WTC11 (cell line): ENCODE results near the gene DGCR8. TPM values are rescaled to one million over a fixed set of nuclear protein-coding genes. Genes with fewer than 3 reads are reported as not detected.

Source experiments
- ATAC-seq: fragments of 200-7000 bp; cut with Tn5 transposase; 2 replicates; pipeline ENCODE4 v1.10.0; 2021; ENCODE audit warnings: mild to moderate bottlenecking, moderate library complexity
- CTCF ChIA-PET: fragments of 300-600 bp; sonication (Branson Sonifier 250); formaldehyde crosslinking; loops from one replicate; lab custom pipeline; 2021; ENCODE audit warnings: antibody characterized with exemption; lab: Charles Lee
- POLR2A ChIA-PET: fragments of 350-600 bp; sonication (Branson Sonifier 250); formaldehyde crosslinking; loops from one replicate; lab custom pipeline; 2021; ENCODE audit warnings: antibody characterized with exemption; lab: Charles Lee
- DNase-seq: peaks from one replicate; pipeline ENCODE4 v3.0.0; 2021; ENCODE audit warnings: low spot score
- H3K27ac Mint-ChIP-seq: 2 replicates; pipeline ENCODE4 v1.8.0; 2021; ENCODE audit warnings: mixed read lengths
- H3K27me3 Mint-ChIP-seq: 2 replicates; pipeline ENCODE4 v1.8.0; 2021; ENCODE audit warnings: low read depth, mild to moderate bottlenecking, moderate library complexity, mixed read lengths
- H3K36me3 Mint-ChIP-seq: 2 replicates; pipeline ENCODE4 v1.8.0; 2021; ENCODE audit warnings: mixed read lengths
- H3K4me1 Mint-ChIP-seq: 2 replicates; pipeline ENCODE4 v1.8.0; 2022; ENCODE audit warnings: mixed read lengths
- H3K4me3 Mint-ChIP-seq: 2 replicates; pipeline ENCODE4 v1.8.0; 2021; ENCODE audit warnings: mild to moderate bottlenecking, moderate library complexity, mixed read lengths
- H3K9me3 Mint-ChIP-seq: 2 replicates; pipeline ENCODE4 v1.8.0; 2021; ENCODE audit warnings: mixed read lengths
- AFF4 ChIP-seq: sonication (generic); formaldehyde crosslinking; IDR thresholded peaks from 2 replicates; pipeline ENCODE4 v1.8.1; 2023; ENCODE audit warnings: mild to moderate bottlenecking, missing genetic modification reagents, borderline replicate concordance
- ETV6 ChIP-seq: sonication (generic); formaldehyde crosslinking; IDR thresholded peaks from 2 replicates; pipeline ENCODE4 v1.8.1; 2022; ENCODE audit warnings: mild to moderate bottlenecking, missing genetic modification reagents
- JUN ChIP-seq: sonication (generic); formaldehyde crosslinking; IDR thresholded peaks from 2 replicates; pipeline ENCODE4 v1.8.0; 2023; ENCODE audit warnings: mild to moderate bottlenecking, missing genetic modification reagents
- MYBL2 ChIP-seq: sonication (generic); formaldehyde crosslinking; IDR thresholded peaks from 2 replicates; pipeline ENCODE4 v1.8.1; 2023; ENCODE audit warnings: mild to moderate bottlenecking, moderate library complexity, missing genetic modification reagents
- NFYB ChIP-seq: sonication (generic); formaldehyde crosslinking; conservative IDR thresholded peaks from 2 replicates; pipeline ENCODE4 v1.8.0; 2022; ENCODE audit warnings: low read depth, missing genetic modification reagents
- PRRX2 ChIP-seq: fragments of 250-450 bp; sonication (Bioruptor Pico); IDR thresholded peaks from 2 replicates; pipeline ENCODE4 v1.8.0; 2021; ENCODE audit warnings: mild to moderate bottlenecking
- RORB ChIP-seq: fragments of 250-450 bp; sonication (Bioruptor Pico); IDR thresholded peaks from 2 replicates; pipeline ENCODE4 v1.9.0; 2021; ENCODE audit warnings: mild to moderate bottlenecking
- SOX15 ChIP-seq: fragments of 250-450 bp; sonication (Bioruptor Pico); IDR thresholded peaks from 2 replicates; pipeline ENCODE4 v1.9.0; 2021; ENCODE audit warnings: mild to moderate bottlenecking
- USF1 ChIP-seq: sonication (generic); formaldehyde crosslinking; IDR thresholded peaks from 2 replicates; pipeline ENCODE4 v1.8.0; 2022; ENCODE audit warnings: mild to moderate bottlenecking, missing genetic modification reagents
- USF2 ChIP-seq: sonication (generic); formaldehyde crosslinking; IDR thresholded peaks from 2 replicates; pipeline ENCODE4 v1.8.1; 2023; ENCODE audit warnings: mild to moderate bottlenecking, missing genetic modification reagents, moderate library complexity
- ZNF263 ChIP-seq: sonication (generic); formaldehyde crosslinking; IDR thresholded peaks from 2 replicates; pipeline ENCODE4 v1.8.1; 2022; ENCODE audit warnings: low read depth, mild to moderate bottlenecking, moderate library complexity, missing genetic modification reagents
- ZNF512 ChIP-seq: sonication (generic); formaldehyde crosslinking; IDR thresholded peaks from 2 replicates; pipeline ENCODE4 v1.8.1; 2022; ENCODE audit warnings: missing genetic modification reagents, borderline replicate concordance
- ZNF671 ChIP-seq: fragments of 250-450 bp; sonication (Bioruptor Pico); IDR thresholded peaks from 2 replicates; pipeline ENCODE4 v1.8.0; 2021; ENCODE audit warnings: mild to moderate bottlenecking
- total RNA-seq: library from RNA; stranded (reverse); gene quantifications from 3 replicates; pipeline ENCODE4 v1.2.3, GENCODE V29; 2021

Gene DGCR8
- total RNA-seq, 1 experiment from 2014 or later, result 55.0 TPM

- no peak for TF ChIP-seq ZNF512
- no peak for TF ChIP-seq SOX15 (CRISPR knock-in tag)
- no peak for TF ChIP-seq USF1 (CRISPR knock-in tag)
- TF ChIP-seq ZNF671 (CRISPR knock-in tag), result no peak
- no peak for TF ChIP-seq PRRX2 (CRISPR knock-in tag)
- no peak for TF ChIP-seq RORB (CRISPR knock-in tag)
- TF ChIP-seq NFYB, result no peak
Measured at GRCh38 chr22:20035375-20036083, 44.5 kb upstream of the DGCR8 start (continued).

GRCh38 chr22:20036084-20036482 is 44.0 kb upstream of the DGCR8 start:
- Mint-ChIP-seq H3K9me3 (no peaks in the 10 kb centered on the region), H3K4me3 (no peak overlapping the region), H3K36me3 (no peaks in the 10 kb centered on the region), H3K4me1 (0 out of 2 replicates have a peak, but pooled peaks cover 4% of the 10 kb centered on the region), H3K27me3 (no peaks in the 10 kb centered on the region), H3K27ac (peak overlapping the region; percentile 49; the same call in 1 of the 2 replicates)
- ChIA-PET POLR2A (no interaction called here), CTCF (interaction anchor here (0.6 to 0.7 kb wide), 3 partner anchors 21 to 74 kb away, joined by 3 to 5 read pairs (median 3); no protein-coding TSS in a partner anchor)
- ATAC-seq (no peak), DNase-seq (no peak)
- no peak for TF ChIP-seq PRRX2 (CRISPR knock-in tag)
- TF ChIP-seq ZNF263 (CRISPR knock-in tag), result no peak
- TF ChIP-seq AFF4, result no peak
- no peak for TF ChIP-seq MYBL2
- TF ChIP-seq ETV6, result no peak
- no peak for TF ChIP-seq JUN (CRISPR knock-in tag)

- no peak for ATAC-seq
- Mint-ChIP-seq H3K27ac (peak overlapping the region; percentile 49; the same call in 1 of the 2 replicates), H3K4me1 (0 out of 2 replicates have a peak, but pooled peaks cover under 1% of the 10 kb centered on the region), H3K36me3 (no peaks in the 10 kb centered on the region), H3K4me3 (no peak overlapping the region), H3K27me3 (no peaks in the 10 kb centered on the region), H3K9me3 (no peaks in the 10 kb centered on the region)
- ChIA-PET CTCF (interaction anchor here (0.6 kb wide), 2 partner anchors 70 to 74 kb away, joined by 3 to 5 read pairs; no protein-coding TSS in a partner anchor), POLR2A (no interaction called here)
- DNase-seq, result no peak
- no peak for TF ChIP-seq USF2 (CRISPR knock-in tag)
Measured at GRCh38 chr22:20036535-20037392, 43.3 kb upstream of the DGCR8 start.
